ENCODE measurements around the gene SOS1.

SOS1 gene

DNA sequence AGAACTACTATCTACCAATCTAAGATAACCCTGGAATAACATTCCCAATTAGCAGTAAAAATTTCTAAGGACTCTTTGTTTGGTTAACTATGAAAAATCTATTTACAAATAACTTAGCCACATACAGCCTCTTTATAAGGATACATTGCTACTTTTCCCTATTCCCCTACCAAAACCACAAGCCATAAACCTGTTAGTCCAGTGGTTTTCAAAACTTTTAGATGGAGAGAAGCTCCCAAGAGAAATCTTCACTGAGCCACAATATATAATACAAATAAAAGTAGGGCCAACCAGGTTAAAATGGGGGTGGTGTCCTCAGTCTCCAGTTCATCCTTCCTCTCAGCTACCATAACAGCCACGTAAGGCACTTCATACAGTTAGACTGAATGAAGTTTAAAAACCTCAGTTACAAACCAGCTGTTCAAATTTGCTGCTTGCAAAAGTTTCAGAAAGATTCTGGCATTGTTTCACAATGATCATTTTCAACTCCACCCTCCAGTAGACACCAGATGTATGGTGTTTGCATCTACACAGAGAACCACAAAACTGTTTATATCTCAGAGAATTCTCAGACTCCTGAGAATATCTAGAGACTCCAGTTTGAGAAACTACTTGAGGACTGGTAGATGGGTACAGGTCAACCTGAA, 26.0 kb downstream of the SOS1 start:
- no peak for TF ChIP-seq CTCF (IDR thresholded peaks at IDR 0.05; ENCODE audit: low read depth, low read length)
- DNase-seq, result no peak
- Histone ChIP-seq H3K36me3 (no peaks in the 10 kb centered on the region), H3K27ac (no peak overlapping the region), H3K4me3 (ENCODE audit: low read depth, low read length) (no peak overlapping the region), H3K27me3 (ENCODE audit: insufficient read depth, low read depth, severe bottlenecking) (no peaks in the 10 kb centered on the region), H3K9me3 (ENCODE audit: severe bottlenecking) (no peaks in the 10 kb centered on the region)

GRCh38 chr2:39093218-39093898, 27.5 kb downstream of the SOS1 start:
- H3K27me3 ChIP-seq (ENCODE audit: insufficient read depth, low read depth, severe bottlenecking), result no peaks in the 10 kb centered on the region
- no peak overlapping the region for H3K27ac ChIP-seq
- TF ChIP-seq CTCF (IDR thresholded peaks at IDR 0.05; ENCODE audit: low read depth, low read length), result no peak
- no peaks in the 10 kb centered on the region for H3K36me3 ChIP-seq
- no peaks in the 10 kb centered on the region for H3K9me3 ChIP-seq (ENCODE audit: severe bottlenecking)
- no peak for DNase-seq
- no peak overlapping the region for H3K4me3 ChIP-seq (ENCODE audit: low read depth, low read length)

DNA sequence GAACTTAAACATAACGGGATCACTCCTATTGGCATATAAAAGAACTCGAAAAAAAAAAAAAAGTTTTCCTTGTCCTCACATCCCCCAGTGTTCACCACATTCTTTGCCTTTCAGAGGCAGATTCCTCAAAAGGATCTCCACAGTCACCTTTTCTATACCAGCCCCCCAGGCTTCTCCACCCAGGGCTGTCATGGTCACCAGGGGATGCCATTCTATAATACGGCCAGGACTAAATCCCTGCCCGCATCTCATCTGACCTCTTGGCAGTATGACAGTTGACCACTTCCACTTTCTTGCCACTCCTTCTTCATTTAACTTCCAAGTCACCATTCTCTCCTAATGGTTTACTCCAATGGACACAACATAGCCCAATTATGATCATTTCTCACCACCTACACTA, 29.3 kb downstream of the SOS1 start:
- no peak overlapping the region for H3K4me3 ChIP-seq (ENCODE audit: low read depth, low read length)
- TF ChIP-seq CTCF (IDR thresholded peaks at IDR 0.05; ENCODE audit: low read depth, low read length), result no peak
- no peak for DNase-seq
- no peak overlapping the region for H3K27ac ChIP-seq
- no peaks in the 10 kb centered on the region for H3K36me3 ChIP-seq
- H3K27me3 ChIP-seq (ENCODE audit: insufficient read depth, low read depth, severe bottlenecking), result no peaks in the 10 kb centered on the region
- no peaks in the 10 kb centered on the region for H3K9me3 ChIP-seq (ENCODE audit: severe bottlenecking)

GRCh38 chr2:39091063-39091462, 29.8 kb downstream of the SOS1 start:
- DNase-seq, result no peak
- TF ChIP-seq CTCF (IDR thresholded peaks at IDR 0.05; ENCODE audit: low read depth, low read length), result no peak
- no peak overlapping the region for H3K4me3 ChIP-seq (ENCODE audit: low read depth, low read length)
- H3K27me3 ChIP-seq (ENCODE audit: insufficient read depth, low read depth, severe bottlenecking), result no peaks in the 10 kb centered on the region
- H3K36me3 ChIP-seq, result no peaks in the 10 kb centered on the region
- no peak overlapping the region for H3K27ac ChIP-seq
- no peaks in the 10 kb centered on the region for H3K9me3 ChIP-seq (ENCODE audit: severe bottlenecking)

- DNase-seq, result no peak
- H3K9me3 ChIP-seq (ENCODE audit: severe bottlenecking), result no peaks in the 10 kb centered on the region
- TF ChIP-seq CTCF (IDR thresholded peaks at IDR 0.05; ENCODE audit: low read depth, low read length), result no peak
- no peaks in the 10 kb centered on the region for H3K36me3 ChIP-seq
- no peaks in the 10 kb centered on the region for H3K27me3 ChIP-seq (ENCODE audit: insufficient read depth, low read depth, severe bottlenecking)
- no peak overlapping the region for H3K4me3 ChIP-seq (ENCODE audit: low read depth, low read length)
- no peak overlapping the region for H3K27ac ChIP-seq
Observed at GRCh38 chr2:39080152-39080551, 40.7 kb downstream of the SOS1 start.
